ENCODE measurements around the gene MARCHF10.
A peak's percentile ranks its signal among the peaks of the same experiment; 100 is the strongest.
"Not testable (repeated sequence)": the region's sequence is repeated elsewhere in the genome, so short reads cannot be mapped to it uniquely, and the experiment has no call there.

Gene MARCHF10

DNA sequence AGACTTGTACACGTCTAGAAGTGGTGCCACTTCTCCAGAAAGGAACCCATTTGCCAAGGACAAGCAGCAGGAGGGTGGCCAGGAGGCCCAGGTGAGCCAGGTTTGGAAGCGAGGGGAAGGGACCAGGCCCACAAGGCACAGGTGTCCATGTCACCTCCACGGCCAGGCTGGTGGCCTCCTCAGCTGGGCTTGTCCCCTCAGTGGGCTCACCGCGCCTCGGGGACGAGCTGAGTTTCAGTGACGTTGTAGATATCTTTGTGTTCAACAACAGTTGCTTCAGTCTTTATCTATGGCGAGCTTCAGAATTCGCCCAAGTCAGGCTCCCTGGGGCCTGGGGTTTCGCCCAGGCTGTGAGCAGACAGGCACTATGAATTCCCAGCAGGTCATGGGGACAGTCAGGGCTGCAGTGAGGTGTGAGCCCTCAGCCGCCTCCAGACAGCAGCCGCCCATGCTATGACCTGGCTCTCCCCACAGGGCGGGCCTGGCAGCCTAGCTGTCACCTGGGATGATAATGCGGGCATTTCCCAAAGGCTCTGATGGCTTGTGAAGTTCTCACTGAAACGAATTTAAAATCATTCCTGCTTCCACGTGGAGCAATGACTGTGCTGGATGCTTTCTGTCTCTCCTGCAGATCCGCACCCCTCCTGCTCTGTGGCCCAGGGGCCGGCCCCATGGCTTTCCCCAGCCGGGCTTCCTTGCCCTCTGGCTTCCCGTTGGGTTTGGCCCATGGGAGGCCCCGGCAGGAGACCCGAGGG lies 91.1 kb downstream of the MARCHF10 start:
- no peak for DNase-seq

DNA sequence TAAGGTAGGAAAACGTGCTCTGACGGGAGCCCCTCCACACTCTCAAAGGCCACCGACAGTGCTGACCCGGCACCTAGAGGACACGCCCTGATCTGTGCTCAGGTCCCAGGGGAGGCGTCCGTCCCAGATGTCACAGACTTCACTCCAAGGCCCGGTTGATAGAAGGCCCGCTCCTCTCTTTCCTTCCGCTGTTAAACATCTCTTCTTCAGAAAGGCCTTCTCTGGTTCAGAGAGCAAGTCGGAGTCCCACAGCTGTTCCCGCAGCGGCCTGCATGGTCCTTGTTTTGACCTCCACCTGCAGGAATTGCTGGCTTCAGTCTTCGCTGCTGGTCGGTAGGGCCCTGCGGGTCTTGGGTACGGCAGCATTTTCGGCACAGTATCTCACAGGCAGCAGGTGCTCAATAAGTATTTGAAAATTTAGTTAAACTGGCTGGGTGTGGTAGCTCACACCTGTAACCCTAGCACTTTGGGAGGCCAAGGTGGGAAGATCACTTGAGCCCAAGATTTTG lies 92.2 kb downstream of the MARCHF10 start:
- no peak for DNase-seq

DNA sequence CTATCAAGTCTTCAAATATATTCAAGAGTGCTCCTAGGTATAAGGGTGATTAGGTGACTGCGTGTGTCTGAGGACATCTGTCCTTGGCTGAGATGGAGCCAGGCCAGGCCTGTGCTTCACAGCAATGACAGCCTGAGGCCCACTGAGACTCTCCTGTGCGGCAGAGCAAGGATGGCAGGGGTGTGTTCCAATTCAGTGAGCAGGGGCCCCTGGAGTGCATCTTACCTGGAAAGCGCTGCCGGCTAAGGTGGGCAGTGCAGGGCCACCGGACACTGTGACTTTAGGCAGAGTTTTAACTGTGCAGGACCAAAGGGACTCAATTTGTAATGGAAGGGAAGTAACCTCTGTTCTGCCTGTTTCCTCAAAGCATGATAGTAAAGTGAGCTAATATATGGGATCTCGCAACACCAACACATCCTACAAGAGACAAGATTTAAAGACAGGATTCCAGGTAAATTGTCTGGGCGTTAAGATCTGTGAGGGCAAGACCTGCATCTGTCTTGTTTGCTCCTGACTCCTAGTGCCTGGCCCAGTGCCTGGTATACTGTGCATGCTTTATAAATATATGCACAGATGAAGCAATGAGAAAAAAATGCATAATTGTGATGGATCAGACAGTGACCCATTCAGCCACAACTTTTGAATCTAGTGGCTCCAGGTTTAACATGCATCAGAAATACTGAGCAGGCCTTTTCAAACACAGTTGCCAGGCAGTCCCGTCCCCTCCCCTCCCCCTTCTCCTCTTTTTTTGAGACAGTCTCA lies 93.9 kb downstream of the MARCHF10 start:
- no peak for DNase-seq

DNA sequence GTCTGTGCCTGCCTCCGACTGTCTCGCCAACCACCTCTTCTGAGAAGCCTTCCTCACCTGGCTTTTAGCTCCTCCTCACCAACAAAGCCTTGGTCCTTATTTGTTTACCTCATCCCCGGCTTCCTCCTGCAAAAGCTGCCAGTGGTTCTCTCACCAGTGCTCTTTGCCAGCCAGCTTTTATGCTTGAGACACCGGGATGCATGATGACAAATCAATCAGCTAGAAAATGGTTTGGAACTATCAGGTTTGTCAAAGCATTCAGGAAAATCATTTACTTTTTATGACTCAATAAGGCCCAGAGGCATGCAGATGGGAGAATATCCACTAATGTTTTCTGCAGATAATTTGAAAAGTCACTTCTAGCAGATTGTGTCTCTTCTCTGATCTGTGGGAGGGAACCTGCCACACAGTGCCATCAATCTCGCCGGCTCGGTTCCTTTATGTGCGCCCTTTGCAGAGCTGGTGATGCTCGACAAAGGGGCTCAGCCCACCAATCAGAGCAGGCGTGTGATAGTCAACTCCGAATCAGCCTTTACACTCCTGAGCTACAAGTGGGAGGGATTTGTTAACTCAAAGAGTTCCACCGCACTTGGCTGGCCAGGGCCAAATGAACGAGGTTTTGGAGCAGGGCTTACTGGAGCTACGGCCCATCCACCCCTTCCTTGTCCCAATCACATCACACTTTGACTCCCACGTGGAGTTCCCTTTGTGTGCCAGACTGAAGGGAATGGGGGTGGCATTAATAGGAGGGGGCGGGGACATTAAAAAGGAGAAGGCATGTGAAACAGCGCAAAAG lies 94.8 kb downstream of the MARCHF10 start:
- no peak for DNase-seq

DNA sequence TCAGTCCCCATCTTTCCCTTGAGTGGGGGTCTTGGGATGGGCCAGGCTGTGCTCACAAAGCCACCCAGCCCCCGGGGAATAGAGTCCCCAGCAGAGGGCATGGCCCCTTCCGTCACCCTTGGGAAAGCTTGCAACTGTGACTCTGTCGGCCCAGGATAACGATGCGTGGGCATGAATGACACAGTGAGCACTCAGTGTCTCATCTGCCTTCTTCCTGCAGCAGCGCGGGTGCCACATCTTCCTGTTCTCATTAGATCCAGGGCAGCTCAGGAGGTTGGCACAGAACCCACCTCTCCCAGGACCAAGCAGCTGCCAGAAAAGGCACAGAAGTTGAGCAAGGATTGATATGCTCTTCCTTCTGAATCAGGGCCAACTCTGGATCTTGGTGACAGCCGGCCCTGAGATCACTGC lies 95.9 kb downstream of the MARCHF10 start:
- no peak for DNase-seq

DNA sequence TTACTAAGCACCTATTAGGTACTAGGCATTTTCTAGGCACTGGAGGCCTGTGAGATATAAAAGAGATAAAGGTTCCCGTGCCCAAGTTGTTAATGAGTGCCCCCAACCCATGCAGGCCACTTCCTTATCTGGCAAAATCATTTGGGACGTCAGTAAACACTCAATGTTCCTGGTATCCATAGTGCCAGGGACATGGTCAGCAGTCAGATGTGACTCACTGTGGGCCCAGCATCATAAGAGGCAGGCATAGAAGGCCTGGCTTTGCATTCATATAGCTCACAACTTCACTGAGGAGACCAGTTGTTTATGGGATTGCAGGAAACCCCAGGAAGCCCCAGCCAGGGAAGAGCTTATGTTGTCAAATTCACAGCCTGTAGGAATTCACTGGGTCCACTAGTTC lies 99.5 kb downstream of the MARCHF10 start:
- DNase-seq, result no peak

DNA sequence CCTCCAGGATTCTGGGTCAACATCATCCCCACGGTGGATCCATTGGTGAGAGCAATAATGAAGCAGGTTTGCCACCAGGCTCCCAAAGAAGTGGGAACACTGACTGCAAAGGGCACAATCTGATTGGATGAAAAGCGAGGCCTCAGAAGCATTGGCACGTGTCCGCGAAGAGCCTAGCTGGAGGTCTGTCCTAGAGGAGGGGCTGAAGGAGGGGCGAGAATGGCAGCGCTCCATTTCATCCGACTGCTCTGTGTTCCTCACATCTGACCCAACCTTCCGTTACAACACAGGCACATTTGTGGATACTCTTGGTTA lies 100.7 kb downstream of the MARCHF10 start:
- no peak for DNase-seq

DNA sequence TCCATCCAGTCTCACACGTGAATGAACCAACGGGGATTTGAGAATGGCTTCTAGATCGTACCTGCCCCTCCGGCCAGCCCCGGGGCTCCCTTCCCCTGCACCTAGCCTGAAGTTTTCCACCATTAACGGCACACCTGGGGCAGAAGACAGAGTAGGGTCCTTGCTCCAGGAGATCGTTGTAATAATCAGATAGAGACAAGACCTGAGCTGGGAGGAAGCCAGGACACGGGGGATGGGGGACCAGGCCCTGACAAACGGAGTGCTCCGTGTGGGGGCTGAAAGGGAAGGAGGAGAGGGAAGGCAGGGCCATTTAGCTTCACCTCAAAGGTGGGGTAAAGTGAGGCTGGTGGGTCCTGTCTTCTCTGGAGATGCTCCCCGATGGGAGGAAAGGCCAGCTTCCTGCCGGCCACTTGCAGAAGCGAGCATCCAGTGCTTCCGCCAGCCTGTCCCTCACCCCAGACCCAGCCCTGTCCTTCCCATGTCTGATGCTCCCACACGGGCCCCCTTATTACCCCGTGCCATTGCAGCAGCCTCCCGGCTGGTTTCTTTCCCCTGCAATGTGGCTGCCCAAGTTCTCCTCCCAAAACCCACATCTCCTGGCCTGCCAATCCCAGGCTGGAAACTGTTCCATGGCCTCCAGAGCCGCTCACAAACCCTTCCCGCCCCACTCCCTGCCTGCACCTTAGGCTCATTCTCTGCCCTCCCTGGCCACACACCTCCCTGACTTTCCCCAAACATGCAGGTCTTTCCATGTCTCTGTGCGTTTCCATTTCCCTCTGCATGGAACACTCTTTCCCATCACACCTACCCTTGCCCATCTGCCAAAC lies 101.3 kb downstream of the MARCHF10 start:
- DNase-seq, result no peak

DNA sequence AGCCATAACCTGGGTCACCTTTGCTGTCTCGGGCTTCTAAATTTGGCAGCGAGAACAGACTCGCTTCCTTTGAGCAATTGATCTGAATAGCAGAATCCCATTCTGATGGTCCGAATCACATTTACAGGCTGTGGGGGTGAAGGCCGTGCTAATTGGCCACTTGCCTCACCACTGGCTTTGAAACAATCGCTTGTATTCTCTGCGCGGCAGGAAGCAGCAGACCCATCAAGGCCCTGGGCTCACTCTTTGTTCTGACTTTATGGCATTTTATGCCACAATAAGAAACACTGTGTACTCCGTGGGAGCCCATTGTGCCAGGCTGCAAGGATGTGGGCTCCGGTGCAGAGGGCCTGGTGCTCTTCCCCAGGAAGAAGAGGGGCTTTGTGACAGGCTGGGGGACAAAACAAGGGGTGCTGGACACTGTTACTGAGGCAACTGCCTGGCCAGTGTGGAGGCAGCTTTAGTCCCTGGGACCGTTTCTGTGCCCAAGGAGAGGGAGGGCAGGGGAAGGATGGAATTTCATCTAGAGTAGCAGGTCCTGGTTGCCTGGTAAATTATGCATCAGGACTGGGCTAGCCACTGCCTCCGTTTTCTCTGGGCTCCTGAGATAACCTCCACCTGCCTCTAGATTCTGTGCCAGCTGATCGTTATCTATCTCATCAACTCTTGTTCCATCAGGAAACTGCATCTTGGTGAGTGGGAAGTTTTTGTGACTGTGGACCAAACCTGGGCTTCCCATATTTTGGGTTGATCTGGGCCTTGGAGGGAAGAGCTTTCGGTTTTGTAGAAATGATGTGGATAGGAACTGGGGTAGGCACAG lies 102.1 kb downstream of the MARCHF10 start:
- no peak for DNase-seq

DNA sequence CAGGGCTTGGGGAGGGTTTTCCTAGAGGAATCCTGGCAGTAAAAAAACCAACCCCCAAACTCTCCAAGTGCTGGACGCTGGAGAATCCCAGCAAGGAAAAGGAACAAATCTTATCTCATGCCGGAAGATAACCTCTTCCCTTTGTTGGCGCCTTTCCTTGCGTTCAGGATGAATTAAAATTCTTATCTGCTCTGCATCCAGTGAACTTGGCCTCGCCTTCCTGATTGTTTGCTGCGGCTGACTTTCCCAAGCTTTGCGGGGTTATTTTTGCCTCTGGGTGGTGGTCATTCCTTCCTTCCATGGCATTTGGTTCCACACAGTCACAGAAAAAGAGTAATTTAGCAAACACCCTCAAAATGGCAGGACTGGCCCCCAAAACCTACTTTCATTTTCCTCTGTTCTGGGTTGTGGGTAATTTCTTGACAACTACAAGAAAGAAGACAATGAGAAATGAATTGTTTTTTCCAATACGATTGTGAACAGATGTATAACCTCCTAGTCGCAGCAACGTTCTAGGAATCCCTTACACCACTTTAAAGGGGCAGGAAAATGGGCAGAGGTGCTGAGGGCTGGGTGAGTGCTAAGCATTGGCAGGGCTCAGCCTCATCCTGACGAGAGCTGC lies 102.8 kb downstream of the MARCHF10 start:
- no peak for DNase-seq

DNA sequence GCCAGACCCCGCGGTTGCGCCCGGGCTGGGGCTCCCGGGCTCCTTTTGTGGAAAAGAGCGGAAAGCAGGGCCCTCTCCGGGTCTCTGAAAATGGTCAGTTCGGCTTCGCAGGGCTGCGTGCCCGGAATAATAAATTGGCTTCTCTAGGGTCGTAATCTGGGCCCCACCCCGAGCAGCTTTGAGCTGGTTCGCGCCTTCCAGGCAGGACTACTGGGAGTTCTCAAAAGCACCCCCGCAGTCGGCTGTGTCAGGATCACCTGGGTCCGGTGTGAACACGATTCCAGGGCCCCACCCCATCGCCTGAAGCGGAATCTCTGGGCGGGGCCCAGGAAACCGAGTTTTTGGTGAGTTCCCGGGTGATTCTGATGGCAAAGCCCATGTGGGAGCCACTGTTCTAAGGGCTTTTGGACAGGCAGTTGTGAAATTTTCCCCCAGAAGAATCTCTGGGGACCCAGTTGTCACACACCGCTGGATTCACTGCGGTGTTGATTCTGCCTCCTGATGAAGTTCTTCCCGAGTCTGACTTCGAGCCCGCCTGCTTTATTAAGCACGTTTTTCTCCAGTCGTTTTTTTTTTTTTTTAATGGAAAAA lies 103.6 kb downstream of the MARCHF10 start:
- no peak for DNase-seq

DNA sequence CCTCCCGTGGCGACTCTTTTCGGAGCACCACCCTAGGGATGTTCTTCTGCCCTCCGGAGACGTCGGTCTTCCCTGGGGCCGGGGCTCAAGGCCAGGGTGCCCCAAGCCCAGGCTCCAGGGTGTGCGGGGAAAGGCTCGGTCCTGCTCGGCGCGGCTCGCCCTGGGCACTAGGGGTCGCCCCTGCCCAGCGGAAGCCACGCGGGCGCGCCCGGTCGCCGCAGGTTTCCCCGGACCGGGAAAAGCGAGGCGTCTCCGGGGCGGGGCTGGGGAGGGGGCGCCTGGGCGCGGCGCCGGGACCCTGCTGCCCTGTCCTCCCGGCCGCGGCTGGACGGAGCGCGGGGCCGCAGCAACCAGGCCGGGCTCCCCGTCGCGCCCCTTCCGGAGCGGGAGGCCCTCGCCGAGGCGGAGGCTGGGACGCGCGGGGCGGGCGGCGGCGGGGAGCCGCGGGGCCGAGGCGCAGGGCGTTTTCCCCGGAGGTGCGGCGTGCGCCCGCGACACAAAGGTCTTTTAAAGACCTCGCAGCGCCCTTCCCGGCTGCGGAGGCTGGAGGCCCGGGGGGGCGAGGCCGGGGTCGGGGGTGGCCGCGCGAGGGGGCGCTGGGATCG lies 104.2 kb downstream of the MARCHF10 start:
- peak; percentile 77 for DNase-seq

DNA sequence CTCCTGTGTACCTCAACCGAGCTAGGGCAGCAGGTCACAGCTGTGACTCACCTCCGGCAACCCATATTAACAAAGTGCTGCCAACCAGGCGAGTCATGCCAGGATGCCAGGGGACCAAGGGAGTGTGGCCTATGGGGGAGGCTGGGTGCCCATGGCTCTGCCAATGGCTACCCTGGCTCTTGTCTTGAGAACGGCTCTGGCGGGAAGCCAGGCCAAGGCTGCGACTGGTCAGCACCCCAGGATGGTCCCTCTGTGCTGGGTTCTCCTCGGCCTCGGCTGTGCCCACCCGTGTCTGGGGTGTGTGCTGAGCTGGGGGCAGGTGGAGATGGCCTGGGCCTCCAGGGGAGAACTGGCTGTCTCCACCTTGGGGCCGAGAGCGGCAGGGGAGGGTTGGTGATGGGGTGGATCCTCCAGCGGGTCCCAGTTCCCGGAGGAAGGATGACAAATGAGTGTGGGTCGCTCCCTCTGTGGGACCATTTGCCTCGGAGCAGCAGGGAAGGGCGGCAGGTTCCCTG lies 104.8 kb downstream of the MARCHF10 start:
- DNase-seq, result peak; percentile 17

DNA sequence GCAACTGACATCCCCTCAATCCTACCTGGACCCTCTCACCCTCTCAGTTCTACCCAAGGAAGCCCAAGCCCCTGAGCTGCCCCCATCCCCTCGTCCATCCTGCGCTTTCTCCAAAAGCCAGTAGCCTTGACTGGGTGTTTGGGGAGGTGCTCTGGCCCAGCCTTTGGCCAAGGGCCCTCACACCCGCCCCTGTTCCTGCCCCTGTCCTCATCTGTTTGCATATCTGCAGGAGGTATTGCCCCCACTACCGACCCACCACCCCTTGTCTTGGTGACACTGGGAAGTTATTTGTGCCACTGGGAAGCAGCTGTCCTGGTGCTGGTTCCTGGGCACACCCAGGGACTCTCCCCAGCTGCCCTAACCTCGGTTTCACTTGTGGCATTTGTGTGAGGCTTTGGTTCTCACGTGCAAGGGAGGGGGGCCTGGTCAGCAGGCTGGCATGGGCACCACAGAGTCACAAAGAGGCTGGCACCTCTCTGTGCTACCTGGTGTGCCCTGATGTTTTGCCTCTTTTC lies 105.3 kb downstream of the MARCHF10 start:
- DNase-seq, result no peak

DNA sequence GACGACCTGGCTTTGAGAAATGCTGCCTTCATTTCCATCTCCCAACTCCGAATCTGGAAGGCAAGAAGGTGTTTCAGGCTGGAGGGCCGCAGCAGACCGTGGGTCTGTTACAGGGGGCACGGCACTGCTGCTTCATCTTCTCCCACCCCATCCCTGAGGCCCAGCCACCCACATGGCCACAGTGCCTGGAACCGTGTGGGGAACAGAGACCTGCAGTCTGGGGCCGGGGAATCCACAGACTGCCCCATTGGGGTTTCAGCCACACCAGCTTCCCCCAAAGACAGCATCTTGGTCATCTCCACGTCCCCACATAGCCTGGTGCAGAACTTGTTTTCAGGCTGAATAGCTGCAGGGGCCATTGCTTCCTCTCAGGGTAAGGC lies 106.4 kb downstream of the MARCHF10 start:
- DNase-seq, result no peak

DNA sequence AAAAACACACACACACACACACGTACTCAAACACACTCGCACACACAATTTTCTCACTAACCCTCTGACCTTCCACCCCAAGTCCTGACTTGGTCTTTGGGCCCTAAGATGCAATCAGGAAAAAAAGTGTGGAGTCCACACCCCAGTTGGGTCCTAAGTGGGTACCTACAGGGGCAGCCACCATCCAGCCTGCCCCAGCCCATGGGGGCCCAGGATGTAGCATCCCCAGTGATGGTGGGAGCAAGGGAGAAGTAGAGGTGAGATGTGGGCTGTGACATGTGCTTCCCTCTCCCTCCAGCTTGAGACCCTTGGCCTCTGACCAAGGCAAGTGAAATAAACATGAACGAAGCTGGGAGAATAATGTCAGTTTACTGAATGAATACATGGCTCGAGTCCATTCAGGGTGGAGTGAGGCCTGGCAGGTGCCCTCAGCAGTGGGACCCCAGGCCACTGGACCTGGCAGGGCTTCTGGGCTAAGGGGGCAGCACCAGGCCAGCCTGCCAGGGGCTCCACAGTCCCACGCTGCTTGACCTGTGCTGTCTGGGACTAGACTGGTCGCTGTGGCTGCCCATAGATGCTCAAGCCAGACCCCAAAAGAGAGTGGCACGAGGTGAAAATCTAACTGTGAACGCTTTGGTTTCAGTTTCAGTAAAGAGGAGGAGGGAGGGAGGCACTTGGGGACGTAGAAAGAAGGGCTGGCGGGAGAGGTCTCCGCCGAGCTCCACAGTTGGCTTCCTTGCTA lies 107.0 kb downstream of the MARCHF10 start:
- DNase-seq, result no peak

DNA sequence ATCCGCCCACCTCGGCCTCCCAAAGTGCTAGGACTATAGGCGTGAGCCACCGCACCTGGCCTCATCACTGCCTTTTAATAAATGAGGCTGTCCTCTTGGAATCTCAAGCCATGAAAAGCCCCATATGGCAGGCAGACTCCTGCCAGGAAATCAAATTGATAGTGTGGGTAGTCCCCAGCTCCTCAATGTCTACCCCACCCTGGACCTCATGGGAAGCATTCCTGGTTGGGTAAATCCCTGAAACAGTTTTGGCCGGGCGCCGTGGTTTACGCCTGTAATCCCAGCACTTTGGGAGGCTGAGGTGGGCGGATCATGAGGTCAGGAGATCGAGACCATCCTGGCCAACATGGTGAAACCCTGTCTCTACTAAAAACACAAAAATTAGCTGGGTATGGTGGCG lies 109.7 kb downstream of the MARCHF10 start:
- not testable (repeated sequence) for DNase-seq

DNA sequence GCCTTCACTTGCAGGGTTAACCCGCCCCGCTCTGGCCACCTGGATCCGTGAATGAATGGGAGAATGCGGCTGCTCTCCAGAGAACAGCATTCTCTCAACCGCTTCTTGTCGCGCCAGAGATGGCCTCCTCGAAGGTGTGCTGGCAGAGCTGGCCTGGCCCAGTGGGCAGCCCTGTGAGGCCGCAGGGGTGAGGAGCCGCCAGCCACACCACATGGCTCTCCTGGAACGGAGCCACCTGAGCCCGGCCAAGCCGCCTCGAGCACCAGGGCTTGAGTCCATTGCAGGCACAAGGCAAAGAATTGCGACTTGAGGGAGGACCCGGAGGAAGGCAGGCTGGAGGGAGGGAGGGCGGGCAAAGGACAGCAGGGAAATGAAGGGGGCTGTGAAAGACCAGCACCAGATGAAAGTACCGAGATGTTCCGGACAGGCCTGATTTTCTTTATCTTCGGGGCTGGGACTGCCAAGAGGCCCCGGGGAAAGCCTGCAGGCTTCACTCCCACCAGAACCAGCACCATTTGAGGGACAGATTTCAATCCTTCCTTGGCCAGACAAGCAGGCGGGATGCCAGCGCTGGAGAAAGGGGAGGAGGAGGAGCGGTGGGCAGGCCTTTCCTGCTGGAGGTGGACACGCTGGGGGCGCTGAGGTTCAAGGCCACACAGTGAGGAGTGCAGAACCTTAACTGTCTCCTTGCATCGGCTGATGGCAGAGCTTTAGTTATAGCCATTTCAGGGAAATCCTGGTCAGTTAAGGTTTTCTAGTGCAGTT lies 111.2 kb downstream of the MARCHF10 start:
- no peak for DNase-seq

Measured in stimulated activated CD4-positive, alpha-beta T cell treated with anti-CD3 and anti-CD28 coated beads, Interleukin-4, amount 100 ng/mL, for 1 hour (primary cell).